ENCODE data around the gene LGALS16. TPM values are rescaled to one million over a fixed set of nuclear protein-coding genes. Genes with fewer than 3 reads are reported as not detected.

LGALS16 gene
- polyA plus RNA-seq, 1 experiment: not detected

DNA sequence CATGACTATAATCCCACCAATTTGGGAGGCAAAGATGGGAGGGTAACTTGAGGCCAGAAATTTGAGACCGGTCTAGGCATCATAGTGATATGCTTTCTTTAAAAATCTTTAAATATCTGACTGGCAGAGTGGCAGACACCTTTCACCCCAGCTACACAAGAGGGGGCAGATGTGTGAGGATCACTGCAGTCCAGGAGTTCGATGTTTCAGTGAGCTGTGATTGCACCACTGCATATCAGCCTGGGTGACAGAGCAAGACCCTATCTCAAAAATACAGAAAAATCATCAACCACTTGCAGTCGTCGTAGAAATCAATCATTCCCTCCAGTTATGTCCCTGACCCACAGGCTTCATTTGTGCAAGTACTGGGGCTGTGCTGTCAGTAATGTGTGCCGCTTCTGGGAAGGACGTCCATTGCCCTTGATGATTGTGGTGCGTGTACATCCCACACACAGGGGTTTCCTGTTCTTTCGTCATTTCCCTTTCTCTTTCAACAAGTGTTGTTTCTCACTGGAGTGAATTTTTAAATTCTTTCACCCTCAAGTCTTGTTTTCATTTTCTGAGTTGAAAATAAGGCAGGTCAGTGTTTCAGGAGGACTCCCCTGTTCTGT lies 50.0 kb downstream of the LGALS16 start:
- H3K4me3 ChIP-seq (ENCODE audit: low read depth, low read length): no peak overlapping the region
- peaks cover 2% of the 10 kb centered on the region for H3K27me3 ChIP-seq (ENCODE audit: control insufficient read depth, insufficient read depth, low read length)
- CTCF ChIA-PET: no interaction called here
- H3K27ac ChIP-seq (ENCODE audit: low read depth, low read length): no peak overlapping the region
- H3K9me3 ChIP-seq (ENCODE audit: control insufficient read depth, insufficient read depth, low read length): no peaks in the 10 kb centered on the region
- no peak for DNase-seq (ENCODE audit: low read depth, low spot score)
- TF ChIP-seq, protein P1, sequence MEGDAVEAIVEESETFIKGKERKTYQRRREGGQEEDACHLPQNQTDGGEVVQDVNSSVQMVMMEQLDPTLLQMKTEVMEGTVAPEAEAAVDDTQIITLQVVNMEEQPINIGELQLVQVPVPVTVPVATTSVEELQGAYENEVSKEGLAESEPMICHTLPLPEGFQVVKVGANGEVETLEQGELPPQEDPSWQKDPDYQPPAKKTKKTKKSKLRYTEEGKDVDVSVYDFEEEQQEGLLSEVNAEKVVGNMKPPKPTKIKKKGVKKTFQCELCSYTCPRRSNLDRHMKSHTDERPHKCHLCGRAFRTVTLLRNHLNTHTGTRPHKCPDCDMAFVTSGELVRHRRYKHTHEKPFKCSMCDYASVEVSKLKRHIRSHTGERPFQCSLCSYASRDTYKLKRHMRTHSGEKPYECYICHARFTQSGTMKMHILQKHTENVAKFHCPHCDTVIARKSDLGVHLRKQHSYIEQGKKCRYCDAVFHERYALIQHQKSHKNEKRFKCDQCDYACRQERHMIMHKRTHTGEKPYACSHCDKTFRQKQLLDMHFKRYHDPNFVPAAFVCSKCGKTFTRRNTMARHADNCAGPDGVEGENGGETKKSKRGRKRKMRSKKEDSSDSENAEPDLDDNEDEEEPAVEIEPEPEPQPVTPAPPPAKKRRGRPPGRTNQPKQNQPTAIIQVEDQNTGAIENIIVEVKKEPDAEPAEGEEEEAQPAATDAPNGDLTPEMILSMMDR (IDR thresholded peaks at IDR 0.05; ENCODE audit: low read depth, low read length): no peak
- POLR2A ChIA-PET: no interaction called here

DNA sequence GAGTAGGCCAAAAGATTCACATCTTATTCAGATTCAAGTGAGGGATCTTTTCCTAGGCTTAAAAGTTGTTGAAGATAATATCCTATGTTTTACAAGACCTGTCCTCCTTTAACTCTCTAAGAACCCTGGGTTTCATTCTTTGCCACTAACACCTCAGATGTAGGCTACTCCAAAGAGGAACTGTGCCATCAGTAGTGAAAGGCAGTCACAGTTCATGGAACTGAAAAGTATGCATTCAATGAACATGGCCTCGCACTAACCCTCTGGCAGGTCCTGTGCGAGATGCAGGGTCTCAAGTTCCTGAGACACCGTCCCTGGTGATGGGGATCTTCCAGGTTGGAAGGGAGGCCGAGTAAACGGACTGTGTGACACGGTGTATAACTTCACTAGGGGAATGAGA lies 52.9 kb downstream of the LGALS16 start:
- TF ChIP-seq, protein P1 (IDR thresholded peaks at IDR 0.05; ENCODE audit: low read depth, low read length): no peak
- H3K4me3 ChIP-seq (ENCODE audit: low read depth, low read length): no peak overlapping the region
- H3K9me3 ChIP-seq (ENCODE audit: control insufficient read depth, insufficient read depth, low read length): no peaks in the 10 kb centered on the region
- no peak for DNase-seq (ENCODE audit: low read depth, low spot score)
- CTCF ChIA-PET: no interaction called here
- H3K27ac ChIP-seq (ENCODE audit: low read depth, low read length): no peak overlapping the region
- no peaks in the 10 kb centered on the region for H3K27me3 ChIP-seq (ENCODE audit: control insufficient read depth, insufficient read depth, low read length)
- POLR2A ChIA-PET: no interaction called here

DNA sequence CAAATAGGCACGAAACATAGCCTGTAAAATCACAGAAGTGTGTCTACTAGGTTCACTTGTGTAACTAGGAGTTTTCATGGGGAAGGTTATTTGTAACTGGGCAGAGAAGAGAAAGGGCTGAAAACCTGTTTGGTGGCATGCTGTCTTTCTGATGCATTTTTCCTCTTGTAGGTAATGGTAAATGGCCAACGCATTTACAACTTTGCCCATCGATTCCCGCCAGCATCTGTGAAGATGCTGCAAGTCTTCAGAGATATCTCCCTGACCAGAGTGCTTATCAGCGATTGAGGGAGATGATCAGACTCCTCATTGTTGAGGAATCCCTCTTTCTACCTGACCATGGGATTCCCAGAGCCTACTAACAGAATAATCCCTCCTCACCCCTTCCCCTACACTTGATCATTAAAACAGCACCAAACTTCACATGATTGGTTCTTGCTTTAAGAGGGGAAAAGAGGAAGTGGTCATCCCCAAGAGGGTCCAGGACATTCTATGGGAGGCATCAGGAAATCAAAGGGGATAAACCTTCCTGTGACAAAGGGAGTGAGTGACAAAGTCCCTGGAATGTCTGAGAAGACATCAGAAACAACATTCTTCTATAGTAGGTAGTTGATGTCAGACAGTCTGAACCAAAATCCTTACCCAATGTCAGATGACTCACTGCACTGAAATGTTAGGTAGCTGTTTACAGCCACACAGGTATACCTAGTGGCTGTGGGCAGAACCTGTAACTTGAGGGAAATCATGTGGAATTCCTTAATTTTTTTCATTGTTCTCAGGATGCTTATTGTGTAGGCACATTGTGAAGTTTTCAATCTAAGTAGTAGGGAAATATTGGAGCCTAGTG lies 53.5 kb downstream of the LGALS16 start:
- no peak for DNase-seq (ENCODE audit: low read depth, low spot score)
- ChIA-PET POLR2A (no interaction called here), CTCF (no interaction called here)
- TF ChIP-seq, protein P1 (IDR thresholded peaks at IDR 0.05; ENCODE audit: low read depth, low read length): no peak
- H3K27me3 ChIP-seq (ENCODE audit: control insufficient read depth, insufficient read depth, low read length): no peaks in the 10 kb centered on the region
- no peaks in the 10 kb centered on the region for H3K9me3 ChIP-seq (ENCODE audit: control insufficient read depth, insufficient read depth, low read length)
- no peak overlapping the region for H3K4me3 ChIP-seq (ENCODE audit: low read depth, low read length)
- no peak overlapping the region for H3K27ac ChIP-seq (ENCODE audit: low read depth, low read length)

Small RNA genes lying within 50 kb of the gene (small RNA-seq; reads per million reads assigned to genes)
- gene AC005176.2 (ENCODE audit: insufficient read length, low read depth) (not detected), gene RPS29P27 (ENCODE audit: insufficient read length, low read depth) (not detected), gene RPS29P30 (ENCODE audit: insufficient read length, low read depth) (not detected)

Other genes starting within 250 kb of the LGALS16 start
- 4.1 and 8.3 TPM in 2 replicates for gene ZFP36, start 249.1 kb upstream of the LGALS16 start, polyA plus RNA-seq (2011; rRNA removed)
- gene PLEKHG2, start 243.2 kb upstream of the LGALS16 start, polyA plus RNA-seq (2011; rRNA removed): 12.3 and 19.1 TPM in 2 replicates
- gene RPS16, start 220.0 kb upstream of the LGALS16 start, polyA plus RNA-seq (2011; rRNA removed): 1,488 and 2,094 TPM in 2 replicates
- gene SUPT5H, start 210.3 kb upstream of the LGALS16 start, polyA plus RNA-seq (2011; rRNA removed): 75.3 and 78.0 TPM in 2 replicates
- gene TIMM50, start 175.1 kb upstream of the LGALS16 start, polyA plus RNA-seq (2011; rRNA removed): 58.9 and 75.0 TPM in 2 replicates
- gene DLL3, start 157.0 kb upstream of the LGALS16 start, polyA plus RNA-seq (2011; rRNA removed): 0.47 and 0.58 TPM in 2 replicates
- gene SELENOV, start 140.8 kb upstream of the LGALS16 start, polyA plus RNA-seq (2011; rRNA removed): not detected in 2 replicates
- 2.3 and 3.1 TPM in 2 replicates for gene EID2B, start 123.1 kb upstream of the LGALS16 start, polyA plus RNA-seq (2011; rRNA removed)
- gene EID2, start 115.8 kb upstream of the LGALS16 start, polyA plus RNA-seq (2011; rRNA removed): 11.3 and 11.5 TPM in 2 replicates
- not detected in 2 replicates for gene LGALS13, start 53.4 kb upstream of the LGALS16 start, polyA plus RNA-seq (2011; rRNA removed)
- not detected in 2 replicates for gene LGALS14, start 48.6 kb downstream of the LGALS16 start, polyA plus RNA-seq (2011; rRNA removed)
- not detected in 2 replicates for gene CLC, start 82.1 kb downstream of the LGALS16 start, polyA plus RNA-seq (2011; rRNA removed)
- not detected in 2 replicates for gene LEUTX, start 122.9 kb downstream of the LGALS16 start, polyA plus RNA-seq (2011; rRNA removed)
- gene DYRK1B, start 178.2 kb downstream of the LGALS16 start, polyA plus RNA-seq (2011; rRNA removed): 7.2 and 9.2 TPM in 2 replicates
- gene FBL, start 190.5 kb downstream of the LGALS16 start, polyA plus RNA-seq (2011; rRNA removed): 256 and 329 TPM in 2 replicates

All from AG04450 (cell line).